HG02623 (cell line): Measurements from ENCODE around the gene RBM17.
"Not testable (repeated sequence)": the region's sequence is repeated elsewhere in the genome, so short reads cannot be mapped to it uniquely, and the experiment has no call there.

ENCODE experiments used
- ATAC-seq: cut with Tn5 transposase; IDR thresholded peaks from one replicate; pipeline ENCODE4 v1.9.1; 2021; ENCODE audit warnings: moderate library complexity; ENCODE audit not compliant: unreplicated experiment

The RBM17 gene

DNA sequence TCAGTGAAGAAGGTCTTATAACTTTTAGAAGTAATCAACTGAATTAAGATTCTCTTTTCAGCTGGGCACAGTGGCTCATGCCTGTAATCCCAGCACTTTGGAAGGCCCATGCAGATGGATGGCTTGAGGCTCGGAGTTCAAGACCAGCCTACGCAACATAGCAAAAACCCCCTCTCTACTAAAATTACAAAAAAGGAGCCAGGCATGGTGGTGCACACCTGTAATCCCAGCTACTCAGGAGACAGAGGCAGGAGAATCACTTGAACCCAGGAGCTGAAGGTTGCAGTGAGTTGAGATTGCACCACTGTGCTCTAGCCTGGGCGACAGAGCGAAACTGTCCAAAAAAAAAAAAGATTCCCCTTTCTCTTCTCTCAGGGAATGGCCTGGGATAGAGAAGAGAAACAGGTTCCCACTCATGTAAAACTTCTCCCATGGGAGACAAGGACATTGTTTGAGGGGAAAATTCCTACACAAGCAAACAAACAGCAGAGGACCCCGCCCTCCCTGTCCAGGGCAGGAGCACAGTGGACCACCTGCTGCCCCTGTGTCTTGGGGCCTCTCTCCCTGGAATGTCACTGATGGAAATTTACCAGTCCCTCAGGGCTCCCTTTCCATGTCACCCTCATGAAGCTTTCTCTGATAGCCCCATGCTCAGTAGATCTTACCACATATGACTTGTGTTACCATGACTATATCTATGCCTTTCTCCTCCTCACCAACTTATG is 32.3 kb upstream of the RBM17 start:
- ATAC-seq, result no peak

DNA sequence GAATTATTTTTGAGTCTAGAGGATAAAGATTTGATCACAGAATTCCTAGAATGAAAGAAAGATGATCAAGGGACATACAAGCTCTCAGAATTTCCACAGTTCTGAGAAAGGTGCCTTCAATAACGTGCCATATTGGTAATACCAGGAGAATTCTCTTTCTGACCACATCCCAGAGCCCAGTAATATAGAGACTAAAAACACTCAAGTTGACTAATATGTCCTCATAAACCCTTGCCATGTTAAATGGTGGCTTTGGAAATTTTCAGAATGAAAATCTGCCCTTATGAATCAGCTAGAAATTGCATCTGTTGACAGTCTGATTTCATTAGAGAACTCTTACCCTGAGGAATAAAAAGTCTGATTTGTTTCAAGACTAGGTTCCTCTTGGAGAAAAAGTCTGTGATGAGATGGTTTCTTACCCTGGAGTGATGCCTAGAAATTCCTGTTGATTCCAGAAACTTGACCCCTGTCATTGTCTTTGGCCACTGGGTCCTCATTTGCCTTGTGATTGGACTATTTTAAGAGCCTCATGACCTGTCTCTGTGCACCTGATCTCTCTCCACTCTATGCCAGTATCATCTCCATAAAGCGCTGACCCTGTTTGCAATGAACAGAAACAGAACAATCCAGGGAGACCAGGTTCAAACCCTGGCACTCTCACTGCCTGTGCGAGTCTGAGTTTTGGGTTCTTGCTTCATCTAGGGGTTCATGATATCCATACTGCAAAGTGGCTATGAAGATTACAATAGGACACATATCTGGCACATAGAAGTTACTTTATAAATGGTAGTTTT is 30.0 kb upstream of the RBM17 start:
- peak; percentile 32 for ATAC-seq

DNA sequence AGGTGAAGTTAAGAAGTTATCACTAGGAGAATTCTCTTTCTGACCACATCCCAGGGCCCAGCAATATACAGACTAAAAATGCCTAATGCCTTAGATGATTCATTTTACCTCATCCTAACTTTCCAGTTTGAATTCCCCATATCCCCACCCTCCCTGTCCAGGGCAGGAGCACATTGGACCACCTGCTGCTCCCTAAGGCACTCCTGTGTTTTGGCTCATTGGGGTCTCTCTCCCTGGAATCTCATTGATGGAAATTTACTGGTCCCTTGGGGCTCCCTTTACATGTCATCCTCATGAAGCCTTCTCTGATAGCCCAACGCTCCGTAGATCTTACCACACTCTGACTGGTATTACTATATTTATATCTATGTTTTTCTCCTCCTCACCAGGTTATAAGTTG is 29.3 kb upstream of the RBM17 start:
- no peak for ATAC-seq

DNA sequence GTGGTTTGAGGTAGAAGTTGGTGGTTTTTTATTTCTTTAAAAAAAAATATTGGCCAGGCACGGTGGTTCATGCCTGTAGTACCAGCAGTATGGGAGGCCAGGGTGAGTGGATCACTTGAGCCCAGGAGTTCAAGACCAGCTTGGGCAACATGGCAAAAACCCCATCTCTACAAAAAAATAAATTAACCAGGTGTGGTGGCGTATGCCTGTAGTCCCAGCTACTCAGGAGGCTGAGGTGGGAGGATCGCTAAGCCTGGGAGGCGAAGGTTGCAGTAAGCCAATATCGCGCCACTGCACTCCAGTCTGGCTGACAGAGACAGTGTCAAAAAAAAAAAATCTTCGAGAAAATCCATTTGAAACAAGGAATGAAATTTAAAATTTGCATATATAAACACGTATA is 27.8 kb upstream of the RBM17 start:
- ATAC-seq, result no peak

DNA sequence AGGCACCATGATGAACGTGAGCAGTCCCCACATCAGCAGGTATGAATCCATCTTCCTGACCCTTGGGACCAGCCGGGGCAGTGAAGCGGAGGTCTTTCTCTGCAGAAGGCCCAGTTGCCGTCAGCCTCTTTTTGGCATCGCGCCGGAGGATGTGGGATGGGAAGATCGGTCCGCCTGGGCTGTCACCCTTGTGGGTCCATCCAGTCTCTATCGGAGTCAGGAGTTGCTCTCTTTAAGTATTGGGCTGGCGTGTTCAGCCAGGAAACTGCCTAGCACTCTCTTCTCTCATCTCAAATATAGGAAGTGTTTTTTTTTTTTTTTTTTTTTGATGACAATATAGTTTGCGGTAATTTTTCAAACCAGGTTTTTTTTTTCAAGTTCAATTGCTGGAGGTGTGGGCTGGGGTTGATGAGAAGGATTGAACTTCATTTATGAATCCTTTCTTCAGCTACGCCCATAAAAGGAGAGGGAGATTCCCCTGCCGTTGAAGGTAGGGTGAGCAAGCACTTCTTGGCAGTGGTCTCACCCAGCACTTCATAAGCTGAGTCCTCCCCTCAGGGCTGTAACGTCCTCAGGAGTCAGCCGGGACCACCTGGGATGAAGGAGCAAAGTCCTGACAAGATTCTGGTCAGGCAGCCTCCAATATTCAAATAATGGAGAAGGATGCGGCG is 26.6 kb upstream of the RBM17 start, which contains the start of gene IL2RA:
Gene IL2RA, minus strand, starts transcription at position 267 of the 671 bp plus-strand sequence. Its CDS starts 216 bp downstream, at position 51.
- no peak for ATAC-seq

DNA sequence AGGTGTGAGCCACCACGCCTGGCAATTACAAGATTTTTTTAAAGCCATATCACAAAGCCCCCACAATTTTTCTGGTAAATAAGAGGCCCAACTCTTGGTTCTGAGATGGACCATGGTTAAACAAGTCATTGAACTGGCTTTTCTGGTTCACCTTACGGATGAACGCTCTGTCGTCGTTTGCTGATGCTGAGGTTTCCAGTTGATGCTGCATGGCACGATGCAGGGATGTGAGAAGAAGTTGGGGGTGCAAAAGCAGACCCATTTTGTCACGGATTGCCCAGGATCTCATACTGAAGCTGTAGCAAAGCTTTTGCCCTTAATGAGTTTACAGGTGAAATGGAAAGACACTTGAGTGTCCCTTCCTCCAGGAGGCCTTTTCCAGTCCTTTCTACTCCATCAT is 24.7 kb upstream of the RBM17 start:
- ATAC-seq, result no peak

DNA sequence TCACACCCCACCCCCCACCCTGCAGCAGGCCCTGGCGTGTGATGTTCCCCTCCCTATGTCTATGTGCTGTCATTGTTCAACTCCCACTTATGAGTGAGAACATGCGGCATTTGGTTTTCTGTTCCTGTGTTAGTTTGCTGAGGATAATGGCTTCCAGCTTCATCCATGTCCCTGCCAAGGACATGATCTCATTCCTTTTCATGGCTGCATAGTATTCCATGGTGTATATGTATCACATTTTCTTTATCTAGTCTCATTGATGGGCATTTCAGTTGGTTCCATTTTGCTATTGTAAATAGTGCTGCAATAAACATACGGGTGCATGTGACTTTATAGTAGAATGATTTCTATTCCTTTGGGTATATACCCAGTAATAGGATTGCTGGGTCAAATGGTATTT is 24.1 kb upstream of the RBM17 start:
- ATAC-seq, result not testable (repeated sequence)

DNA sequence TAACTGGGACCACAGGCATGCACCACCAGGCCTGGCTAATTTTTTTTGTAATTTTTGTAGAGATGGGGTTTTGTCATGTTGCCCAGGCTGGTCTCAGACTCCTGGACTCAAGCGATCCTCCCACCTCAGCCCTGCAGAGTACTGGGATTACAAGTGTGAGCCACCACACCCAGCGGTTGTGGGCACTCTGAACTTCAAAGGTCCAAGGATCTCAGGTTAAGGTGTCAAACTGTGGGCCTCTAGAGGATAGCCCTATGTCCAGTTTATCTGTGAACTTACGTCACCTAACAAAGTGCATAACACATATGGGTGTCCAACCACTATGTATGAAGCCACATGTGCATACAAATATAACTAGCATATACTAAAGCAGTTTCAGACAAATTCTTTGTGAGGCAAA is 23.4 kb upstream of the RBM17 start:
- ATAC-seq, result no peak

DNA sequence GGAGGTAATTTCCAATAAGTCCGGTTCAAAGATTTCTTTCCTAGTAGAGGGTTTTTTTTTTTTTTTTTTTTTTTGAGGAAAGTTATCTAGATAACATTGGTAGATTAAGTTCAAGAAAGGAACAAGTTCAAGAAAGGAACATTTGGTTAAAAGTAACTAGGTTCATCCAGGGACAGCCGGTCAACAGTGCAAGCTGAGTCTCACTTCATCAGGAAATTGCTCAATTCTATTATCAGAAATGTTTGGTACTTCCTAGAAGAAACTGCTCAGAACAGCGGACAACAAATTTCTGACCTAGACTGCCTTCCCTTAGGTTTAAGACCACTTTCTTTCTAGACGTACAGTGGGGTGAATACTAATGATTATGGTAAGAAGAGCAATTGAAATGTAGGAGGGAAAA is 23.0 kb upstream of the RBM17 start:
- ATAC-seq, result no peak

DNA sequence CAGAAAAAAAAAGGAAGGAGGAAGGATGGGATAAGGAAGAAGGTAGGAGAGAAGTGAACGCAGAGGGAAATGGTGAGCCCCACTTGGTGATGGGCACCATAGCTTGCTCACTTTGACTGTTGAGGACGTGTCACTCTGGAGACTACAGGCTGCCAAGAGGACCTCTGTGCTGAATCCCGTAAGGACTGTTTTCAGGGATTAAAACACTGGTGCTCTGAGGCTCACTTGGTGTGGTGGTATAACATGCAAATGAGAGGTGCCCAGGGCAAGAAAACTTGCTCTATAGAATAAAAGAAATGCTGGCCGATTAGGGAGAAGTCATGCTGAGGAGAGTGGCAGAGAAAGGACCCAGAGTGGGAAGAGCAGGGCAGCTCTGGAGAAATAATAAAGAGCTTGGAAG is 21.4 kb upstream of the RBM17 start:
- no peak for ATAC-seq

DNA sequence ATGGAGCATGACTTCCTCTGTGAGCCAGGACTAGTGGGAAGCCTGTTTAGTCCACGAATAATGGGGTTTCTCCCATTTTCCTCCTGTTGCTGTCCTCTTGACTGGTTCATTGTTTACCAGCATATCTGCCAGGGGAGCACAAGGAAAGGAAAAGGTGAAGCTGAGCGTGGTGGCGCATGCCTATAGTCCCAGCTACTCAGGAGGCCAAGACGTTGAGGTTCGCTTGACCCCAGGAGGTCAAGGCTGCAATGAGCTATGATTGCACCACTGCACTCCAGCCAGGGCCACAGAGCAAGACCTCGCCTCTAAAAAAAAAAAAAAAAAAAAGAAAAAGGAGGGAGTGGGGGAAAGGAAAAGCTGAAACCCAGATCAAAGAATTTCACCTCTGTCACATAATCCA is 20.8 kb upstream of the RBM17 start:
- ATAC-seq, result no peak

DNA sequence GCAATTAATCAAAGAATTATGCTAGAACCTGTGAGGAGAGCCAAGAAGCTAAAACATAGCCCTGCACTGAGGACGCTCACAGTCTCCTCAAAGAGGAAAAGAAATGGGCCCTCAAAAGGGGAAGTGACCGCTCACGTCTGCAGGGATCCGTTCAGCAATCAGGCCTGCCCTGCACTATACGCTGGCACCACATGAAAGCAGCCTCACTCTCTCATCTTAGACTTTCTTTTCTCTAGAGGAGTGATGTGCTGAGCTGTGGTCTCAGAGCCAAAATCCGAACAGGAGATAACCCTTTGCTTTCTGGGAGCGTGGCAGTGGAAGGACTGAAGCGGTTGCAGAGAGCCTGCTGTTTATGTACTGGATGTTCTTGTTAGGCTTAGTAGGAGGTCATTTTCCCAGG is 20.4 kb upstream of the RBM17 start:
- ATAC-seq, result peak; percentile 36

DNA sequence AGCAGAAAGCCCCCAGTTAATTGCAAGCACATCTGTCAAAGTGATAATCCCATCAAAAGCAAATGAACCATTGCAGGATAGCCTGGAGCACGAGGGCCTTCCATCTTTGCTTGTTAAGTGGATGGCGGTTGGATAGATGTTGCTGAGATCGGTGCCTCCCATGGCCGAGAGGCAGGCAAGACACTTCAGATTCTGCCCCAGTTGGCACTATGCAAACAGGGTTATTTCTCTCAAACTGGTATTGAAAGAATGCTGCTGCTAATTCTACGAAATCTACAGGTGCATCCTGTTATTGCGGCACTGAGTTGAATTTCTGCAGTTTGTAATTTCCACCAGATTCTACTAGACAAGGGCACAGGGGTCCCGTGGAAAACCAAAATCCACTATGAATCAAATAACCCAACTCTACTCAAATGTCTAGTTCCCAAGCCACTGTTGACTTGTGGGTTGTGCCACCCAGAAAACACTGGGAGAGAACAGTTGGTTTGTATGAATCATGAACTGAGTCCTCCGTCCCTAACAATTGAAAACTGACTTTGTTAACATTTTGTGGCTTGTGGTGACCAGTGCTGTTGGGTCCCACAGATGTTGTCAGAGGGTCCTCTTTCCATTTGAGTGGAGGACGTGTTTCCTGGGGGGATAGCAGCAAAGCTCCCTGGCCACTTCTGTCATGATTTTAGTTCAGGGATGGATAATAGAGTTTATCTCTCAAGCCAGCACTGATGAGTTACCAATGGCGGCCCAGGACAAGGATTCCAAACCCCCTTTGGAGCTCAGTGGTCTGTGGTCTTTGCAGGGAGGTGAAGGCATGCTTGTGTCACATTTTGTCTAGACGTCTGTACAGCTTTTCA is 19.5 kb upstream of the RBM17 start:
- no peak for ATAC-seq

DNA sequence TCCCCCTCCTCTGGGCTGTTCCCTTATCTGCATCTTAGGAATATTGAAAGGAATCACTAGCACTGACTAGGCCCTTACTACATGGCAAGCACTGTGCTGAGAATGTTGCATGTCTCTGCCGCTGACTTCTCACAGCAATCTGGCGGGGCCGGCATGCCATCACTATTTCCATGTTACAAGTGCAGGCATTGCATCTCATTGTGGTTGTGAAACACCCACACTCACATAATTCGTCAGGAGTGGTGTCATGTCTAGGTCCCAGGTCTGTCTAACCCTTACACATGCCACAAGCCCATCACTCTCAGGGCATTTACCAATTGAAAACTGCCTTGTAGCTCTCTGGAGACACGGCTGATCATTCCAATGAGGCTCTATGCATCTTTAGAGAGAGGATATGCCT is 18.2 kb upstream of the RBM17 start:
- ATAC-seq, result no peak

DNA sequence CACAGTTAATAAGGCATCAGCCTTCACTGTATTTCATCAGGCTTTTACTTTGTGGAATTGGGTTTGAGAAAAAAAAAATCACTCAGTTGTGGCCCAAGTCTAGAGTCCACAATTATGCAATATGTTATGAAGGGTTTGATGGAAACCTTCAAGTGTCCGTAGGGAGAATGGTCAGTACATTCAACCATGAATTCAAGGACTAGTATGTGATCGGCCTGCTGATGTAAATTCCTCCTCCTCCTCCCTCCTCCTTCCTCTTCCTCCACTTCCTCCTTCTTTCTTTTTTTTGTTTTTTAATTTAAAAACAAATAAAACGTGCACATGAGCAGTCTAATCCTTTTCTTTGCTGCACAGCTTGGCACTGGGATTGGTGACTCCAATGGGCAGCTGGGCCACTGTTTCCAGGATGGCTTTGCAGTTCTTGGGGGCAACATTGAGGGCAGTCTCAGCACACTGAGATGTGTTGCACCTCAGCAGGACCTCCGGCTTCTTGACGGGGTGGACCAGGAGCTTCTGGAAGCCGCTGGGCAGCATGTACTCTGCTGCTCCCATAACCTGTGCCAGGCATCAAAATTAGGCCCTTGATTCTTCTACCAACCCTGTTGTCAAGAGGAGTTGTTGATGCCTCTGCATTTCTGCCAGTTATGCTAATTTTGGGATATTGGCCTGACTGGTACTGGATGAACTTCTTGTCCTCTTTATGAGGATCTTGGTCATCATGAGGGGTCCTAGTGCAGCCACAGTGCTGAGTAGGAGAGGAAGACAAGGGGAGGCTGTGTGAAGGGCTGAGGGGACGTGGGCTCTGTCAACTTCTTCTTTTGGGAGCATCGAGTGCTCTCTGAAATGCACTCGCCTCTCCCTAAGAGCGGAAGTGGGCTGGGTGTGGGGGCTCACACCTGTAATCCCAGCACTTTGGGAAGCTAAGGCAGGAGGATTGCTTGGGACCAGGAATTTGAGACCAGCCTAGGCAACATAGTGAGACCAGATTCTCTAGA is 17.4 kb upstream of the RBM17 start:
- ATAC-seq, result peak; percentile 14

DNA sequence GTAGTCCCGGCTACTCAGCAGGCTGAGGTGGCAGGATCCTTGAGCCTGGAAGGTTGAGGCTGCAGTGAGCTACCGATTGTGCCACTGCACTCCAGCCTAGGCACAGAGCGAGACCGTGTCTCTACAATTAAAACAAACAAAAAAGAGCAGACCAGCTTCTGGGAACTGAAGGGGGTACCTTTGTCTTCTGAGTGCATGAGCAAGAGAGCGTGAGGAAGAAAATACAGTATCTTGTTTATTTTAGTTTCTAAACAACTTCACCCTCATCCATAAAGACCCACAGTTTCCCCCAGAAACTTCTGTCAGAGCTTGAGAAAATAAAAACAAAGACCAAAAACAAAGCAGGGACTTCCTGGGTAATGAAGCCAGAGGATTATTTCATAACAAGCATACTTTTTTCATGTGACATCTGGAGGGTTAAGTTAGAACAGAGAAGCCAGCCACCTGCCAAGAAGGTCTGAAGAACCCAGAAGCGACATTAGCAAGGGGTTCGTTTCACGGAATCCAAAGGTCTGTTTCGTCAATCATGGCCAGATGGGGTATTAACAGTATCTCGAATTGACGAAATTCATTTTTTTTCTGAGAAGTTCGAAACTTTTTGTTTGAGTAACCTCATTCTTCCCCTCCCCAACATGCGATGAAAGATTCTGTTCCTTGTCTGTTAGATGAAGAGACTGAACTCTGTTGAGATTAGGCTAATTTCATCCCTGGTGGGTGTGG is 16.5 kb upstream of the RBM17 start:
- peak; percentile 59 for ATAC-seq

DNA sequence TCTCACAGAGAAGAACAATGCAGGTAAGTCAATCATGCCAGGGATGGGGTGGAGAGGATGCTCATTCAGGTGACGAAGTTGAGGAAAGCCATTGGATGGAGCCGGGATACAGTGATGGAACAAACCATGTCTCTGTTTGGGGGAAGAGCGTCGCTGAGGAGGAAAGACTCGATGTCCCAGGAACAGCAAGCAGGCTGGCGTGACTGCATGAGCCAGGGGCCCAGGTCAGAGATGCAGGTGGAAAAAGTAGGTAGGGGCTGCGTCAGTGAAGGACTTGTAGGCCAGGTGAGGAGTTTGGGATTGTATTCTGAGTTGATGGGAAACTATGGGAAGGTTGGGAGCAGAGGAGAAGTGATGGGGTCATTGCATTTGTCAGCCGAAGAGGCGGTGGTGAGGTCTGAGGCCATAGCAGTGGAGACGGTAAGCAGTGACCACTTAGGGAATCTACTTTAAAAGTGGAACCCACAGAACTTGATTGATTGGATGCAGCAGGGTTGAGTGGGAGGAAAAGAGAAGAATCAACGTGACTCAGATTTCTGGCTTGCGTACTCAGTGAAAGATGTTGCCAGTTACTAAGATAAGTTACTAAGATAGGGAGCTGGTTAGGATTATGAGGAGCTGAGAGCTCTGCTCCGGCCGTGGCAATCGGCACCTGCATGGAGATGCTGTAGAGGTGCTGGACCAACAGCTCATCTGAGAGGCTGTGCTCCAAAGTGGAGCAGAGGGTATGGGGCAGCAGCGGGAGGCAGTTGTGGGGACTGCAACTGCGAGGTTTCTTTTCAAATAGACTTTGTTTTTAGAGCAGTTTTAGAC is 14.1 kb upstream of the RBM17 start:
- ATAC-seq, result no peak

DNA sequence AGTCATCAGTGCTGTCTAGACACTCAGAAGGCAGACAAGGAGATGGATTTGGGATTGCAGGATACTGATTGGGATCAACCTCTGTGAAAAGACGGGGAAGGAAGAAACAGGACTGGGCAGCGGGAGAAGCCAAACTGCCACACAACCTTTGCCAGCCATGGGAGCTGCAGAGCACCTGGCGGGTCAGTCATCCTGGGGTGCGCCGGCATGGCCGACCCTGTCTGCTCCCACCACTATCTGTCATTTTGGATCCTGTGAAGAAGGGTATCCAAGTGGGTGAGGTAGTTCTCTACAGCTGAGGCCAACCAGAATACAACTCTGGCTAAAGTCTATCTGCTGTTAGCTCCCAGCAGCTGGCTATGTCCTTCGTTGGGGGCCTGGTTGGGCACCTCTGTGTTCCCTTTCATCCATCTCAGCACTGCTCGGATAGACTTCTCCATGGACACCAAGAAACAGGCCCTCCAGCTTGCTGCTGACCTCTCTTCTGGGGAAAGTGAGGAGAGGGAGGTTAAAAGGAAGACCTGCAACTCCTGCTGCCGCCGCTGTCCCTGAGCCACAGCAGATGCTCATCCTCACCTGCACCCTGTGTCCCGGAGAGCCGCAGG is 11.7 kb upstream of the RBM17 start:
- no peak for ATAC-seq
